ENCODE data around the gene ALLC. TPM values are rescaled to one million over a fixed set of nuclear protein-coding genes. Genes with fewer than 3 reads are reported as not detected.

ALLC gene
- total RNA-seq, 3 donors from 2014 or later: 0.16 TPM; not detected in 2

DNA sequence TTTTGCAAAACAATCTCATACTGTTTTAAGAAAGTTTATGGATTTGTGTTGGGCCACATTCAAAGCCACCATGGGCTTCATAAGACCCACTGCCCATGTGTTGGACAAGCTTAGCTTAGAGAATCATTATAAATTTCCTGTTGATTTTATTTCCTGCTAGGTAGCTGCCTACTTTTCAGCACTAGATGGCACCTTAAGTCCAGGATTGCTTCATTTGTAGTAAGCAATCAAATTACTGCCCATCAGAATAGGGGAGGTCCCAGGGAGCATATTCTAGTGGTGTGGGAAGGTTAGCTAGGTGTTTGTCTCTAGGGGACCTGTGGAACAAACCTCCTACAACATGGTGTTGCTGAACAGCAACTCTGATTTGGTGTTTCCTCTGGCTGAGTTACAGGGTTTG lies 34.4 kb downstream of the ALLC start:
- TF ChIP-seq, protein P1, sequence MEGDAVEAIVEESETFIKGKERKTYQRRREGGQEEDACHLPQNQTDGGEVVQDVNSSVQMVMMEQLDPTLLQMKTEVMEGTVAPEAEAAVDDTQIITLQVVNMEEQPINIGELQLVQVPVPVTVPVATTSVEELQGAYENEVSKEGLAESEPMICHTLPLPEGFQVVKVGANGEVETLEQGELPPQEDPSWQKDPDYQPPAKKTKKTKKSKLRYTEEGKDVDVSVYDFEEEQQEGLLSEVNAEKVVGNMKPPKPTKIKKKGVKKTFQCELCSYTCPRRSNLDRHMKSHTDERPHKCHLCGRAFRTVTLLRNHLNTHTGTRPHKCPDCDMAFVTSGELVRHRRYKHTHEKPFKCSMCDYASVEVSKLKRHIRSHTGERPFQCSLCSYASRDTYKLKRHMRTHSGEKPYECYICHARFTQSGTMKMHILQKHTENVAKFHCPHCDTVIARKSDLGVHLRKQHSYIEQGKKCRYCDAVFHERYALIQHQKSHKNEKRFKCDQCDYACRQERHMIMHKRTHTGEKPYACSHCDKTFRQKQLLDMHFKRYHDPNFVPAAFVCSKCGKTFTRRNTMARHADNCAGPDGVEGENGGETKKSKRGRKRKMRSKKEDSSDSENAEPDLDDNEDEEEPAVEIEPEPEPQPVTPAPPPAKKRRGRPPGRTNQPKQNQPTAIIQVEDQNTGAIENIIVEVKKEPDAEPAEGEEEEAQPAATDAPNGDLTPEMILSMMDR (IDR thresholded peaks at IDR 0.05): peak in 1 of 3 donors; percentile 20
- TF ChIP-seq POLR2AphosphoS5 (IDR thresholded peaks at IDR 0.05): no peak
- Histone ChIP-seq H3K9me3 (peaks cover 0 to 5% of the 10 kb centered on the region in 2 donors), H3K4me1 (no peaks in the 10 kb centered on the region), H3K36me3 (no peaks in the 10 kb centered on the region), H3K4me3 (no peak overlapping the region), H3K27me3 (no peaks in the 10 kb centered on the region), H3K27ac (no peak overlapping the region)
- no peak for DNase-seq (ENCODE audit: low spot score in 2 of 2)
- intact Hi-C loops (cut with DNase I; ENCODE audit: low total_unique reads): no loop called here

DNA sequence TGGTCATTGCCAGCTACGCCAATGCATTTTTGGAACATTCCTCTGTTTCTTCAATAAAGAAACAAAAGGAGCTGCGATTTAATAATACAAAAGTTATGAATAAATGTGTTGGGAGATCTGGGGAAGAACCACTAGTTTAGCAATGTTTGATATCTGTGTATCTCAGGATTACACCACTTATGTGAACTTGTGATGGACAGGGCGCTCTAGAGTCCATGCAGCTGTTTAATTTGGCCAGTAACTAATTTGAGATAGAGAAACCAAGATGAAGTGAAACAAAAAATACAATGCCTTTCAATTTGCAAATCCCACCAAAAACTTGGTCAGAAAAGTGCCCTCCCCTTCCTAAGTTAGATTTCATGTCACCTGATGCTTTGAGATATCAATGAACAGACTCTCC lies 38.5 kb downstream of the ALLC start:
- intact Hi-C loops (cut with DNase I; ENCODE audit: low total_unique reads): no loop called here
- DNase-seq (ENCODE audit: low spot score in 2 of 2): no peak

DNA sequence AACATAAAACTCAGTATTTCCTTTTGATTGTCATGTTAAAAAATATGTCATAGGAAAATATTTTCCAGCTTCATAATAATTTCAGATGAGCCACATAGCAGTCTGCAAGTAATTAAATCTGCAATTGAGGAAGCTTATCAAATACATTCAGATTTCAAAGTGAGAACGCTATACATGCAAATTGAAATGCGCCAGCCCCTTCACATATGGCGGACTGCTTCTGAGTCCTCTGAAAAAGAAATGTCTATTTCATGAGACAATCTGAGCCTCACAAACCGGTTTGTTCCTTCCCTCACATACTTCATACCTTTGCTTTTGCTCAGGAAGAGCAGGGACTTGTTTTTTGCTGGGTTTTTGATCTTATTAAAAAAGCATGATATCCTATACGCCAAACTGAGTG lies 43.1 kb downstream of the ALLC start:
- intact Hi-C loops (cut with DNase I; ENCODE audit: low total_unique reads): no loop called here
- no peak overlapping the region for H3K4me3 ChIP-seq
- no peaks in the 10 kb centered on the region for H3K4me1 ChIP-seq
- H3K36me3 ChIP-seq: no peaks in the 10 kb centered on the region
- DNase-seq (ENCODE audit: low spot score in 2 of 2): no peak
- peaks cover 0 to 29% of the 10 kb centered on the region in 2 donors for H3K27me3 ChIP-seq
- TF ChIP-seq, protein P1 (IDR thresholded peaks at IDR 0.05): no peak
- no peak for TF ChIP-seq POLR2A (IDR thresholded peaks at IDR 0.05)
- no peak for TF ChIP-seq POLR2AphosphoS5 (IDR thresholded peaks at IDR 0.05)
- no peaks in the 10 kb centered on the region for H3K9me3 ChIP-seq
- no peak overlapping the region for H3K27ac ChIP-seq

More for the DNA sequence above, 38.5 kb downstream of the ALLC start:
- no peak overlapping the region for H3K27ac ChIP-seq
- no peaks in the 10 kb centered on the region for H3K36me3 ChIP-seq
- no peak overlapping the region for H3K4me3 ChIP-seq
- no peak for TF ChIP-seq POLR2A (IDR thresholded peaks at IDR 0.05)
- TF ChIP-seq POLR2AphosphoS5 (IDR thresholded peaks at IDR 0.05): no peak
- TF ChIP-seq, protein P1 (IDR thresholded peaks at IDR 0.05): no peak
- no peaks in the 10 kb centered on the region for H3K4me1 ChIP-seq
- H3K27me3 ChIP-seq: no peaks in the 10 kb centered on the region
- H3K9me3 ChIP-seq: peaks cover 0 to under 1% of the 10 kb centered on the region in 2 donors

DNA sequence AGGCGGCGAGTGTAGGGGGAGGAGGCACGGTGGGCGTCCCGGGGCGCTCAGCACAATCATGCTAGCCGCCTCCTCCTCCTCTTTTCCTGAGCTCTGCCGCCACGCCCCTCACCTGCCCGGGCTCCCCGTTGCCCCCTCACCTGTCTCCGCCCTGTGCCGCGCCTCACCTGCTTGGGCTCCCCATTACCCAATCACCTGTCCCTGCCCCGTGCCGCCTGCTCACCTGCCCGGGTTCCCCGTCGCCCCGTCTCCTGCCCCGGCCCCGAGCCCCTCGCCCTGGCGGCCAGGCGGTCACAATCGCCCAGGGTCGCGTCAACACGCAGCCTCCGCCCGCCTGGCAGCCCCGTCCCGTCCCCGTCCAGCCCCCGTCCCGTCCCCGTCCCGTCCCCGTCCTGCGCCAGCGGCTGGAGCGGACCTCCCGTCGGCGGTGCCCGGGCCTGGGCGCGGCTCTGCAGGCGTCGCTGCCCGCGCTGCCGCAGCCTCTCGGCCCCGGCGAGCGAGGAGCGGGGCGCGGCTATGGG lies 45.3 kb downstream of the ALLC start, which contains the start of gene DCDC2C:
DCDC2C (plus strand) TSS at position 340 of the 521 bp plus-strand sequence; CDS start at position 517, 177 bp downstream.
- DNase-seq (ENCODE audit: low spot score in 2 of 2): no peak
- intact Hi-C loops (cut with DNase I; ENCODE audit: low total_unique reads): no loop called here
- H3K27ac ChIP-seq: no peak within 1 kb of the TSS

DNA sequence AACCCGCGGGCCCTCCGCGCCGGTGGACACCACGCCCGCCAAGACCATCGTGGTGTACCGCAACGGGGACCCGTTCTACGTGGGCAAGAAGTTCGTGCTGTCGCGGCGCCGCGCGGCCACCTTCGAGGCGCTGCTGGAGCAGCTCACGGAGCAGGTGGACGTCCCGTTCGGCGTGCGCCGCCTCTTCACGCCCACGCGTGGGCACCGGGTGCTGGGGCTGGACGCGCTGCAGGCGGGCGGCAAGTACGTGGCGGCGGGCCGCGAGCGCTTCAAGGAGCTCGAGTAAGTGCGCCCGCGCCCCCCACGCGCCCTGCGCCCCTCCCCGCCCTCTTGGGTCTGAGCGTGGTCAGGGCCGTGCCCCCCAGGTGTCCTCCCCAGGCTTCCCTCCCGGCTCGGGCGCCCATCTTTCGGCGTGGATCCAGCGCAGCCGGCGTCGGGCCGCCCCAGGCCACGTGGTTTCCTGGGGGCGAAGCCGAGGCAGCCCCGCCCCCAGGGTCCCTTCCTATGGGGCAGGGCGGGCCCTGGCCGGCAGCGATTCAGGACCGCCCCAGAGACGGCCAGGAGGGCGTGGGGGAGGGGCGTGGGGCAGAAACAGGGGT lies 45.9 kb downstream of the ALLC start:
- no peaks in the 10 kb centered on the region for H3K4me1 ChIP-seq
- H3K27ac ChIP-seq: no peak overlapping the region
- H3K4me3 ChIP-seq: peak overlapping the region in 2 of 3 donors; percentile 40 to 59
- TF ChIP-seq POLR2A (IDR thresholded peaks at IDR 0.05) (no peak), POLR2AphosphoS5 (IDR thresholded peaks at IDR 0.05) (no peak)
- TF ChIP-seq, protein P1 (IDR thresholded peaks at IDR 0.05): no peak
- H3K9me3 ChIP-seq: no peaks in the 10 kb centered on the region
- peaks cover 0 to 29% of the 10 kb centered on the region in 2 donors for H3K27me3 ChIP-seq
- no peaks in the 10 kb centered on the region for H3K36me3 ChIP-seq
- intact Hi-C loops (cut with DNase I; ENCODE audit: low total_unique reads): no loop called here
- DNase-seq (ENCODE audit: low spot score in 2 of 2): no peak

More for the DNA sequence above, 45.3 kb downstream of the ALLC start, which contains the start of gene DCDC2C:
- Histone ChIP-seq H3K9me3 (no peaks in the 10 kb centered on the region), H3K27me3 (peaks cover 0 to 29% of the 10 kb centered on the region in 2 donors), H3K4me3 (peak within 1 kb of the TSS in 2 of 3 donors; percentile 40 to 59), H3K4me1 (no peaks in the 10 kb centered on the region), H3K36me3 (no peaks in the 10 kb centered on the region)
- no peak for TF ChIP-seq POLR2AphosphoS5 (IDR thresholded peaks at IDR 0.05)
- no peak for TF ChIP-seq POLR2A (IDR thresholded peaks at IDR 0.05)
- TF ChIP-seq, protein P1 (IDR thresholded peaks at IDR 0.05): no peak
